Measurements from ENCODE around the gene SPPL3.
"Not testable (repeated sequence)": the region's sequence is repeated elsewhere in the genome, so short reads cannot be mapped to it uniquely, and the experiment has no call there.

SPPL3 gene

DNA sequence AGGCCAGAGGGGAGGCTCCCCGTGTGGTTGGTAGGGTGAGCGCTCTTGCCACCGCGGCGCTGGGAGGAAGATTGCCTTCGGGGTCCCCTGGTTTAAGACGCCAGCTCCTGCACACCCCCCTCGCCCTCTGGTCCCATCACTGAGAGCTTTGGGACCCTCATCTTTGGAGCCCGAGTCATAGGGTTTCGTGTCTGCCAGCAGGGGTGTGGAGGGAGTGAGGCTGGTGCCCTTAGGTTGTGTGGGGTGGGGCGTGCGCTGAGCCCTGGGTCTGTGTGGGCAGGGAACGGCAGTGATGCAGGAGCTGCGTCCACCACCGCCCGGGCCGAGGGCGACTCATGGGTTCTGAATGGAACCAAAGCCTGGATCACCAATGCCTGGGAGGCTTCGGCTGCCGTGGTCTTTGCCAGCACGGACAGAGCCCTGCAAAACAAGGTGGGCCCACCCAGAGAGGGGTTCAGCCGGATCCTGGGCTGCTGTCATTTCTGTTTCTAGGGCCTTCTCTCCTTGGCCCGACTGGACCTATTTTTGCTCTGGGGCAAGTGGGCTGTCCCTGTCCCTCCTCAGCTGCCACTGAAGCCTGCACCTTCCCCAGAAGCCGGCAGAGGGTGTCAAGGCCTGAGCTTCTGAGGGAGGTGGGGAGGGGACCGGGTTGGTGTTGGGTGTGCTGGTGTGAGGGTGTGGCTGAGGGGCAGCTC lies 166.5 kb downstream of the SPPL3 start:
- no peak overlapping the region for H3K4me3 ChIP-seq (ENCODE audit: low read depth, low read length)
- no peak for DNase-seq
- TF ChIP-seq, protein P1, sequence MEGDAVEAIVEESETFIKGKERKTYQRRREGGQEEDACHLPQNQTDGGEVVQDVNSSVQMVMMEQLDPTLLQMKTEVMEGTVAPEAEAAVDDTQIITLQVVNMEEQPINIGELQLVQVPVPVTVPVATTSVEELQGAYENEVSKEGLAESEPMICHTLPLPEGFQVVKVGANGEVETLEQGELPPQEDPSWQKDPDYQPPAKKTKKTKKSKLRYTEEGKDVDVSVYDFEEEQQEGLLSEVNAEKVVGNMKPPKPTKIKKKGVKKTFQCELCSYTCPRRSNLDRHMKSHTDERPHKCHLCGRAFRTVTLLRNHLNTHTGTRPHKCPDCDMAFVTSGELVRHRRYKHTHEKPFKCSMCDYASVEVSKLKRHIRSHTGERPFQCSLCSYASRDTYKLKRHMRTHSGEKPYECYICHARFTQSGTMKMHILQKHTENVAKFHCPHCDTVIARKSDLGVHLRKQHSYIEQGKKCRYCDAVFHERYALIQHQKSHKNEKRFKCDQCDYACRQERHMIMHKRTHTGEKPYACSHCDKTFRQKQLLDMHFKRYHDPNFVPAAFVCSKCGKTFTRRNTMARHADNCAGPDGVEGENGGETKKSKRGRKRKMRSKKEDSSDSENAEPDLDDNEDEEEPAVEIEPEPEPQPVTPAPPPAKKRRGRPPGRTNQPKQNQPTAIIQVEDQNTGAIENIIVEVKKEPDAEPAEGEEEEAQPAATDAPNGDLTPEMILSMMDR (IDR thresholded peaks at IDR 0.05; ENCODE audit: low read depth, low read length, missing control alignments): peak; percentile 75
- no peaks in the 10 kb centered on the region for H3K27me3 ChIP-seq (replicated peaks)
- no peak overlapping the region for H3K27ac ChIP-seq
- in situ Hi-C loops (cut with HindIII; ENCODE audit: low pct_ligation_motif_present, low sequenced_read_pairs): no loop called here
- H3K36me3 ChIP-seq (replicated peaks): no peaks in the 10 kb centered on the region

DNA sequence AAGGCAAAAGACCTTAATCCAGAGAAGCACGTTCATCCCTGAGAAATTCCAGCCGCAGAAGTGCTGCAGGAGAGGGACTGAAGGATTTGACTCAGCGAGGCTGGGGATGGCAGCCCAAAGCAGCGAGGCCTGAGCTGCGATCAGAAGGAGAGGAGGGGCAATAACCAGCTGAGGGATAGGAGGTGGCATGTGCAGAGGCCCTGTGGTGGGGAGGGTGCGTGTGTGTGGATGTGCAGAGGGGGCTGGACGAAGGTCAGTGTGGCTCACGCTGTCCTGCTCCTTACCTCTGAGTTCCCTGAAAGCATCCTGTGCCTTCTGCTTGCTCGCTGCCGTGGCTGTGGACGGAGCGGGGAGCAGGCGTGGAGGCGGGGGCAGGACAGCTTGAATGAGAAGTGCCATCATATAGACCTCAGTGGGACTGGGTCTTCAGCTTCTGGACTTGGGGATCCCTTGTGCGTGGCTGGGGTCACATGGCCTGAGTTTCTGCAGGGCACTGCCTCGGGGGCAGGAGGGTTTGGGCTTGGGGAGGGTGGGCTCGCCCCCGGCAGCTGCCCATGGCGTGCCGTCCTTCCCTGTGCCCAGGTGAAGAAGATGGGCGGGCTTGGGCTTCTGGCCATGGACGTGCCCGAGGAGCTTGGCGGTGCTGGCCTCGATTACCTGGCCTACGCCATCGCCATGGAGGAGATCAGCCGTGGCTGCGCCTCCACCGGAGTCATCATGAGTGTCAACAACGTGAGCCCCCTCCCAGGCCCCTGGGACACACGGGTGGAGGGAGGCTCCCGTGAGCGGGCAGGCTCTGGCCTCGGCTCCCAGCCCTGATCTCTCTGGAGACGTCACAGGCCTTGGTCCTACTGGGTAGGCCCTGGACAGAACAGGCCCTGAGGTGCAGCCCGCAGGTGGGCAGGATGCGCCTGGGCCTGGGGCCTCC lies 167.5 kb downstream of the SPPL3 start:
- in situ Hi-C loops (cut with HindIII; ENCODE audit: low pct_ligation_motif_present, low sequenced_read_pairs): no loop called here
- Histone ChIP-seq H3K4me3 (ENCODE audit: low read depth, low read length) (no peak overlapping the region), H3K36me3 (replicated peaks) (no peaks in the 10 kb centered on the region), H3K27me3 (replicated peaks) (no peaks in the 10 kb centered on the region), H3K27ac (no peak overlapping the region)
- DNase-seq: no peak
- TF ChIP-seq, protein P1 (IDR thresholded peaks at IDR 0.05; ENCODE audit: low read depth, low read length, missing control alignments): no peak

DNA sequence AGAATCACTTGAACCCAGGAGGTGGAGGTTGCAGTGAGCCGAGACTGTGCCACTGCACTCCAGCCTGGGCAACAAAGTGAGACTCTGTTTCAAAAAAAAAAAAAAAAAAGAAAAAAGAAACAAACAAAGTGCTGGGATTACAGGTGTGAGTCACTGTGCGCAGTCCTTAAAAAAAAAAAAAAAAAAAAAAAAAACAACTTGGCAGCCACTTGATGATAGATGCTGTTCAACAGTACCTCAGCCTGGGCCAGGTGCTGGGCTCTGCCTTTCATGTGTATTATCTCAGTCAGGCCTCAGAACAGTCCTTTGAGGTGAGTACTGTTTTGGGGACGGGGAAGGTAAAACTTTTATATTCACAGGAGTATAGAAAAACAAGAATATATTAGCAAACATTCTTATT lies 169.0 kb downstream of the SPPL3 start:
- H3K4me3 ChIP-seq (ENCODE audit: low read depth, low read length): no peak overlapping the region
- DNase-seq: no peak
- no peak overlapping the region for H3K27ac ChIP-seq
- in situ Hi-C loops (cut with HindIII; ENCODE audit: low pct_ligation_motif_present, low sequenced_read_pairs): no loop called here
- H3K27me3 ChIP-seq (replicated peaks): no peaks in the 10 kb centered on the region
- H3K36me3 ChIP-seq (replicated peaks): no peaks in the 10 kb centered on the region
- TF ChIP-seq, protein P1 (IDR thresholded peaks at IDR 0.05; ENCODE audit: low read depth, low read length, missing control alignments): no peak

DNA sequence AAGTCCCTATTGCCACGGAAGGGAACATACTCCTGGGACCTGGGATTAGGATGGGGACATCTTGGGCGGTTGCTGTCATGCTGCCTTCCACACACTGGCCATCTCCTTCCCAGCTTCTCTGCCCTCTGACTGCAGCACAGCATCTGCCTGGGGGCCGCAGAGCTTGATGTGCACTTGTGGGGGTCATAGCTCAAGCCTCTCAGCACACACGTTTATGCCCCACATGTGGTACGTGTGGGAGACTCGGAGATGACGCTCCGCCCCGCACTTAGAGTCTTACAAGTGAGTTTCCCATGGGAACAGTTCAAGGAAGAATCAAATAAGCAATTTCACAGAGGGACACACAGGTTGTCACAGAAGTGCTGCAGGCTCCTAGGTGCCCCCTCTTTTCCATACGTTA lies 169.9 kb downstream of the SPPL3 start:
- H3K27me3 ChIP-seq (replicated peaks): no peaks in the 10 kb centered on the region
- H3K4me3 ChIP-seq (ENCODE audit: low read depth, low read length): no peak overlapping the region
- TF ChIP-seq, protein P1 (IDR thresholded peaks at IDR 0.05; ENCODE audit: low read depth, low read length, missing control alignments): no peak
- H3K36me3 ChIP-seq (replicated peaks): no peaks in the 10 kb centered on the region
- no peak for DNase-seq
- in situ Hi-C loops (cut with HindIII; ENCODE audit: low pct_ligation_motif_present, low sequenced_read_pairs): no loop called here
- H3K27ac ChIP-seq: no peak overlapping the region

DNA sequence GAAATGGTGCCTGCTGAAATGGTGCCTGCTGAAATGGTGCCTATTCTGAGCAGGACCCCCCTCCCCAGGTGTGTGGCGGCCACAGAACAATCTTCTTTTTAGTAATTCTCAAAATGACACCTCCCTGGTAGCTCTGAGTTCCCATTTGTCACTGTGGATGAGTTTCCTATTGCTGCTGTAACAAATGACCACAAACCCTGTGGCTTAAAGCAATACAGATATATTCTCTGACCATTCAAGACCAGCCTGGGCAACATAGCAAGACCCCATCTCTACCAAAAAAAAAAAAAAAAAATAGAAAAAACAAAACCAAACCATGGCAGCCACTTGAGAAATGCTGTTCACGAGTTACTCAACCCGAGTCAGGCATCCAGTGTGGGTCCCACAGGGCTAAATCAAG lies 170.6 kb downstream of the SPPL3 start:
- Histone ChIP-seq H3K27me3 (replicated peaks) (no peaks in the 10 kb centered on the region), H3K27ac (no peak overlapping the region), H3K4me3 (ENCODE audit: low read depth, low read length) (no peak overlapping the region), H3K36me3 (replicated peaks) (no peaks in the 10 kb centered on the region)
- in situ Hi-C loops (cut with HindIII; ENCODE audit: low pct_ligation_motif_present, low sequenced_read_pairs): no loop called here
- DNase-seq: no peak
- TF ChIP-seq, protein P1 (IDR thresholded peaks at IDR 0.05; ENCODE audit: low read depth, low read length, missing control alignments): no peak

DNA sequence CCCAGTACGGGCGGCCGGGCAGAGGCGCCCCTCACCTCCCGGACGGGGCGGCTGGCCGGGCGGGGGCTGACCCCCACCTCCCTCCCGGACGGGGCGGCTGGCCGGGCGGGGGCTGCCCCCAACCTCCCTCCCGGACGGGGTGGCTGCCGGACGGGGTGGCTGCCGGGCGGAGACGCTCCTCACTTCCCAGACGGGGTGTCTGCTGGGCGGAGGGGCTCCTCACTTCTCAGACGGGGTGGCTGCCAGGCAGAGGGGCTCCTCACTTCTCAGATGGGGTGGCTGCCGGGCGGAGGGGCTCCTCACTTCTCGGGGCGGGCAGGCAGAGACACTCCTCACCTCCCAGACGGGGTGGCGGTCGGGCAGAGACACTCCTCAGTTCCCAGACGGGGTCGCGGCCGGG lies 172.0 kb downstream of the SPPL3 start:
- H3K27me3 ChIP-seq (replicated peaks); H3K4me3 ChIP-seq (ENCODE audit: low read depth, low read length); H3K27ac ChIP-seq; H3K36me3 ChIP-seq (replicated peaks); DNase-seq; in situ Hi-C loops (cut with HindIII; ENCODE audit: low pct_ligation_motif_present, low sequenced_read_pairs): not testable (repeated sequence)
